ENCODE data around the gene LCNL1.

GRCh38 chr9:137026384-137026783, 43.6 kb downstream of the LCNL1 start:
- no peak for TF ChIP-seq CTCF (IDR thresholded peaks at IDR 0.05)
- TF ChIP-seq POLR2A (IDR thresholded peaks at IDR 0.05) = no peak
- no peak for TF ChIP-seq POLR2AphosphoS5 (IDR thresholded peaks at IDR 0.05; ENCODE audit: insufficient read depth in 1 of 2, low read depth in 1 of 2)

Measured in vagina (tissue), 2 donors.